H1 (cell line): ENCODE data around the gene PLEKHM3. TPM values are rescaled to one million over a fixed set of nuclear protein-coding genes. Genes with fewer than 3 reads are reported as not detected.

ENCODE experiments used
- CTCF ChIP-seq, 3 experiments: IDR thresholded peaks; 1 replicate in 2 of 3; 2 replicates in 1 of 3; pipeline versions ENCODE4 v1.5.1 to v1.6.1; 2011; ENCODE audit warnings: low read length in 3 of 3, mild to moderate bottlenecking in 3 of 3, inconsistent platforms in 2 of 3, low read depth in 1 of 3, moderate library complexity in 1 of 3; ENCODE audit not compliant: insufficient read depth in 1 of 3; ENCODE audit errors: control extremely low read depth in 1 of 3
- polyA plus RNA-seq, 7 experiments: library from polyadenylated mRNA; depleted of rRNA in 3 of 7; stranded (reverse) in 5 of 7; unstranded in 2 of 7; fragments of >200 nt in 5 of 7; fragments of 200-250 nt in 2 of 7; gene quantifications; 1 replicate in 5 of 7; 2 replicates in 1 of 7; 4 replicates in 1 of 7; pipeline versions ENCODE4 v1.2.1 to v1.2.3, GENCODE V29; 2011 to 2013; ENCODE audit warnings: missing spikeins in 2 of 7, mixed read lengths in 2 of 7
- total RNA-seq: library from RNA; stranded (reverse); fragmentation: NEBNext Ultra II Directional; extraction: Animal tissue kit (Norgen Biotek cat#: 25700); gene quantifications from 2 replicates; pipeline ENCODE4 v1.2.1, GENCODE V29; 2021

Gene PLEKHM3
- total and polyA plus RNA-seq, 2 of the 8 experiments (the other 6 are each of a cell fraction or from before 2014, with no cell fraction given), result 2.3 to 5.8 TPM

- no peak for TF ChIP-seq CTCF (IDR thresholded peaks at IDR 0.05; ENCODE audit: control extremely low read depth in 1 of 3, insufficient read depth in 1 of 3, low read depth in 1 of 3, low read length in 3 of 3)
These were observed 237.5 kb downstream of the PLEKHM3 start (continued) for GRCh38 chr2:207787800-207788199.
